DMS114 treated with DMSO at 0.1 percent for 48 hours (cell line): ENCODE results near the gene EFCAB6.

Experiments used
- DNase-seq: peaks from one replicate; lab custom pipeline; 2025; ENCODE audit not compliant: unreplicated experiment; lab: John Stamatoyannopoulos, UW

The EFCAB6 gene

GRCh38 chr22:43817402-43817801, 5.3 kb upstream of the EFCAB6 start:
- DNase-seq = no peak

DNA sequence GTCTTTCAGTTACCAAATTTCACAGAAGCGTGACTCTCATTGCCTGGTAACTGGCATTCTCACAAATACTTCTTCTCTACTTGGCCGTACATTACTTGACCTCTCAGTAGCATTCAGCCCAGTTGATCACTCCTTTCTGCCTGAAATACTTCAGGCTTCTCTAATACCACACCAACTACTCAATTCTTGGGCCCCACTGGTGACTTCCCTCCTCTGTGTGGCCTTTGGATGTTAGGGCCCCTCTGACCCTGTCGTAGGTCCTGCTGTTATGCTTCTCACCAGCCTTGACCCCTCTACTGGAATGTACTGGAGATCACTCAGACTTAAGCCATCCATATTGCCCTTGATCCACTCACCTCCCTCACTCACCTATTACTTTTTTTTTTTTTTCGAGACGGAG, 2.2 kb upstream of the EFCAB6 start:
- DNase-seq = no peak

DNA sequence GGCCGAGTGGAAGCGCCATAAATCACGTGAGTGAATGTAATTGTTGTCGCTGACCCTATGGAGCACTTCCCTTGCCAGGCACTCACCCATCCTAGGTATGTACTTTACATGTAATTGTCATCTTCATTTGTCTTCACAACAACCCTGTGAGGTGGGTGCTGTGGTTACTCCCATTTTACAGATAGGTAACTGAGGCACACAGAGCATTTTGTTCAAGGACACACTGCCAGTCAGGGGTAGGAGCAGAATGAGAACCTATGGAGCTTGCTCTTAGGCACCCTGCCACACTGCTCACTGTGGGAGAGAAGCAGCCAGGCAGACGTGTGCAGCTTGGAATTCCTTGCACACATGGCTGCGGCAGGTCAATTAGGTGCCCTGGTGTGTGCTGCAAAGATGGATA, 785 bp upstream of the EFCAB6 start:
- no peak for DNase-seq

- no peak for DNase-seq
These were observed 342 bp downstream of the EFCAB6 start for GRCh38 chr22:43811777-43812148.

- DNase-seq = no peak
These were observed 9.1 kb downstream of the EFCAB6 start for GRCh38 chr22:43802897-43803495.

DNA sequence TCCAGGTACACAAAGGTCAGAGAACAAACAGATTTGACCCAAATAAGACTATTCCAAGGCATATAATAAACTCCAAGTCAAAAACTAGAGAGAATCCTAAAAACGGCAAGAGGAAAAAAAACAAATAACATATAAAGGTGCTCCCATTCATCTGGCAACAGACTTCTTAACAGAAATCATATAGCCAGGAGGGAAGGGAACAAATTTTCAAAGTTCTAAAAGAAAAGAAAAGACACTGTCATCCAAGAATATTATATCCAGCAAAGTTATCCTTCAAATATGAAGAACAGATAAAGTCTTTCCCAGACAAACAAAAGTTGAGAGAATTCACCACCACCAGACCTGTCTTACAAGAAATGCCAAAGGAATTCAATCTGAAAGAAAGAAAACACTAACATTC, 11.1 kb downstream of the EFCAB6 start:
- DNase-seq = no peak

- no peak for DNase-seq
These were observed 13.6 kb downstream of the EFCAB6 start for GRCh38 chr22:43798492-43798891.

GRCh38 chr22:43796567-43796966, 15.5 kb downstream of the EFCAB6 start:
- DNase-seq = peak; percentile 16

DNA sequence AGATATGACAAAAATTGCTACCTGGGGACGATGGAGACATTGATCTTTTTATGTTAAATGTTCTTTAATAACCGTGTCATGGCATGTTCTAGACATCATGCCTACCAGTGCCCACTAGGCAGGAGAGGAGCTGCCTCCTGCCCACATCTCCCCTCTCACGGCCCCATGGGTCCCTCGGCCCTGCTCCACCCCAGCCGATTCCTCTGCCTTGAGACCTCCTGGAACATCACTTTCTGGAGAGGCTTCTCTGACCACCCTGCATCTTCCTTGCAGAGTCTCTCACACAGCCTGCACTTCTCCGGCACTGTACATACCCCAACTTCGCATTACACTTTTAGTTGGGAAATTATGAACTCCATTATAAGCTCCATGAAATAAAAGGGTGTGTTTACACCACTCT, 16.8 kb downstream of the EFCAB6 start:
- no peak for DNase-seq

DNA sequence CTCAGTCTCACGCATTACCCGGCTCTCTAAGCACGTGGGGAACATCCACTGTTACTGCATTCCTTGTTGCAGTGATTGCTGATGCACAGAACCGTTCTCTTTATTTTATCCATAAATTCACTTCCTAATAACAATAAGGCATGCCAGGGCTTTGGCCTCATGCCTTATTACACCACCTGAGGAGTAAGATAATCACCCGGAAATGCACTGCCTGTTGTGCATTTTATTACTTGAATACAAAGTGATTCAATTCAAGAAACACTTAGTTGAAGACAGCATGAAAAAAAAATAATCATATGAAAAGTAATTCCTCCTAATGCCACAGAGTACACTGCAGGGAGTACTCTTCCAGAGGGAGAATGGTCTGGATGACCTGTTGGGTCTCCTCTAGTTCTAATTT, 19.2 kb downstream of the EFCAB6 start:
- no peak for DNase-seq

- DNase-seq = no peak
These were observed 22.7 kb downstream of the EFCAB6 start for GRCh38 chr22:43789452-43789851.

DNA sequence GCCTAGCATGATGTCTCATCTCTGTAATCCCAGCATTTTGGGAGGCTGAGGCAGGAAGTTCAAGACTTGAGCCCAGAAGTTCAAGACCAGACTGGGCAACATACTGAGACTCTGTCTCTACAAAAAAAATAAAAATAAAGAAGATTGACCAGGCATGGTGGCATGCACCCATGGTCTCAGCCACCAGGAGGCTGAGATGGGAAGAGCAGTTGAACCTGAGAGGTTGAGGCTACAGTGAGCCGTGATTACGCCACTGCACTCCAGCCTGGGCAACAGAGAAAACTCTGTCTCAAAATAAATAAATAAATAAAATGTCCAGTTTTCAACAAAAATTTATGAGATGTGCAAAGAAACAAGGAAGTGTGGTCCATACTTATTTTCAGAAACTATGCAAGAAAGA, 28.3 kb downstream of the EFCAB6 start:
- DNase-seq = no peak

DNA sequence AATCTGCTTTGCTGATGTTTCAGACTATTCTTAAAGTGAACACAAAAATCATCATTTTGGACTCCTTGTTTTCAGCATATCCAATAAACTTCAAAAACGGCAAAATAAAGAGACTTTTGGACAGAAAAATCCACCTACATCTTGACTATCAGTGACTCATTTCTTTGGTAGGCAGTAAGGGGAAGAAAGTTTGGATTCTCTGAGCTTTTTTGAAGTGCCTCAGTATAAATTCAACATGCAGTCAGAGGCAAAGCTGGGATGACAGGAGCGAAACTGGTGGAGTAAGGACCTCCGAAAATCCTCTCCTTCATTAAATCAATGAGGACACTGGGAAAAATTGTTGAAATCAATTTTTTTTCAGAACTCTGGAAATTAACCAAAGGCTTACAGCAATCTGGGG, 29.7 kb downstream of the EFCAB6 start:
- DNase-seq = no peak

GRCh38 chr22:43777286-43777685, 34.8 kb downstream of the EFCAB6 start:
- DNase-seq = no peak

DNA sequence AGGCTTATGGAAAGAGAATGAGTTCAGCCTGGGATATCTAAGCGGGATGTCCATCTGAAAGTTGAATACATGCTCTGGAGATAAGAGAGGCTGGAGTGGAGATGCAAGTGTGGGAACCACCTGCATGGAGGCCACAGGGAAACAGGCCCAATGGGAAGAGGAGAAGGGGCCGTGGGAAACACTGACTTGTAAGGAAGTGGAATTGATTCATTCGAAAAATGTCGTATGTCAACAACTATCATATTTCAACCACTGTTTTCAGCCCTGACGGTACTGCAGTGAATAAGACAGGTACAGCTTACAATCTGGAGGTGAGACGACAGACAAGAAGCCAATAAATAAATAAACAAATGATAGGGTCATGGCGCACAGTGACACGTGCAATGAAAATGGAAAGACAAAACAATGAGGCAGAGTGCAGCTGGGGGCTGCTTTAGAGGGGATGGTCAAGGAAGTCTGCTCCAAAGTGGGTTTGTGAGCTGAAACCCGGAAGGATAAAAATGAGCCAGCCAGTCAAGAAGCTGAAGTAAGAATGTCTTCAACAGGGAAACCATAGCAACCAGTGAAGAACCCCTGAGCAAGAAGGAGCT, 35.9 kb downstream of the EFCAB6 start:
- DNase-seq = no peak

GRCh38 chr22:43774318-43774915, 37.7 kb downstream of the EFCAB6 start:
- DNase-seq = no peak

DNA sequence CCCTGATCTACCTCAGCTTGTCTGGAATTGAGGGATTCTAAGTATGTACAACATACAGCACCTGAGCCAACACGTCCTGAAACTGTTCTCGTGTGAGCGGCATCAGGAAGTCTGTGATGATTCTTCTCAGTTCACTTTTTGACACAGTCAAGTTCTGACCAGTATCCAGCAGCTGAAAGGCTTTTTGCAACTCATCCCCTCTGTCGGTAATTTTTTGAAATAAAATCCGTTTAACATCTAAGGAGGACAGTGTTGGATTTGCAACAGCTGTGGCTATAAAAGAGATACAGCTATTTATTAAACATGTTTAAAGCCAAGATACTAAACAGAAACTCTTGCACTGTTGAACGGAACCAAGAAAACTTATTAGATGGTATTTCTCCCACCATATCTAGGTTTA, 39.3 kb downstream of the EFCAB6 start:
- DNase-seq = no peak

GRCh38 chr22:43755452-43755851, 56.7 kb downstream of the EFCAB6 start:
- no peak for DNase-seq

GRCh38 chr22:43755011-43755410, 57.1 kb downstream of the EFCAB6 start:
- DNase-seq = no peak

DNA sequence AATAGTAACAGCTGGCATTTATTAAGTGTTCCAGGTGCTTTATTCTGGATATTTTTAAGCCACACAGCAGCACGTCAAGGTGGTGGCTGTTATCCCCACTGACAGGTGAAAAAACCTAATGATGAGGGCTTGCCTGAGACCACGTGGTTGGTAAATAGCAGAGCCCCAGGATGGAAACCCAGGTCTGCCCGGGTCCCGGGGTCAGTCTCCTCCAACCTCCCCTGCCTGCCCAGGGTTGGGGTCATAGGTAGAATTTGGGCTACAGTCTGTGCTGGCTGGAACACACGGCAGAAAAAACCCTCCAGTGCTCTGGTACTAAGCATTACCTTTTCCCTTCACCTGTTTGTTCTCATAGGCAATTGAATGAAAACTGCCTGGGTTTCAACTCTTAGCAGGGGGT, 57.9 kb downstream of the EFCAB6 start:
- no peak for DNase-seq

DNA sequence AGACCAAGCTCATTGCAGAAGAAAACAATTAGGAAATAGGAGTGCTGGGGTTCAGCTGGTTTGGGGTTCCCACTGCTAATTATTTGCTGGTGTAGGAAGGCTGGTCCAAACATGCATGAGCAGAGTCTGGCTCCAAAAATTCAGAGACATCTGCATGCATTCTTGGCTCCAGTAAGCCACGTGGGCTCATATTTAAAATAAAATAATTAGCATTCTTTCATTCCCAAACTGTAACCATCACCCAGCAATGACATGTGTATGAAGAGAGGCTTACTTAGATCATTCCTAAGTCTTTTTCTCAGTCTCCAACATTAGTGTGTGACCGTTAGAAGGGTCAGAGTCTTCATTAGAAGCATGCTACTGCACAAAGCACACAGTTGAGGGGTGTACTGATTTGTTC, 58.4 kb downstream of the EFCAB6 start:
- no peak for DNase-seq

- no peak for DNase-seq
These were observed 61.4 kb downstream of the EFCAB6 start for GRCh38 chr22:43750751-43751150.

- DNase-seq = no peak
These were observed 62.6 kb downstream of the EFCAB6 start for GRCh38 chr22:43749473-43749872.
